Left ventricle myocardium inferior (tissue), 1 donor: ENCODE data around the gene NOS1AP. TPM values are rescaled to one million over a fixed set of nuclear protein-coding genes. Genes with fewer than 3 reads are reported as not detected.

Experiments
- DNase-seq: peaks from one replicate; pipeline ENCODE4 v3.0.0-alpha.2; 2020
- H3K27ac ChIP-seq: fragments of 200-600 bp; replicated peaks from 2 replicates; pipeline ENCODE4 v1.8.0; 2021
- H3K27me3 ChIP-seq: fragments of 200-600 bp; 2 replicates; pipeline ENCODE4 v1.8.0; 2021; ENCODE audit warnings: low read depth
- H3K36me3 ChIP-seq: fragments of 200-600 bp; 2 replicates; pipeline ENCODE4 v1.8.0; 2021
- H3K4me1 ChIP-seq: fragments of 200-600 bp; 2 replicates; pipeline ENCODE4 v1.8.0; 2021
- H3K4me3 ChIP-seq: fragments of 200-600 bp; 2 replicates; pipeline ENCODE4 v1.8.0; 2021; ENCODE audit warnings: mild to moderate bottlenecking, moderate library complexity
- H3K9me3 ChIP-seq: fragments of 200-600 bp; replicated peaks from 2 replicates; pipeline ENCODE4 v1.8.0; 2021
- CTCF ChIP-seq: fragments of 200-600 bp; IDR thresholded peaks from 2 replicates; pipeline ENCODE4 v1.8.0; 2021; ENCODE audit warnings: antibody characterized with exemption, mild to moderate bottlenecking, borderline replicate concordance
- intact Hi-C: fragments of 100-400 bp; cut with micrococcal nuclease; formaldehyde crosslinking; loops from one replicate; pipeline ENCODE4 v1.11.0; 2022
- total RNA-seq: library from RNA; stranded (reverse); fragmentation: NEBNext Ultra II Directional; extraction: Animal tissue kit (Norgen Biotek cat#: 25700); gene quantifications from one replicate; pipeline ENCODE4 v1.2.1, GENCODE V29; 2021
- donor health status: DM: no; HTN: yes; CAD: no; lungs with severe emphysema.

NOS1AP gene
- total RNA-seq, 1 donor from 2014 or later: 6.2 TPM

- intact Hi-C loops: no loop called here
- H3K36me3 ChIP-seq: no peaks in the 10 kb centered on the region
- H3K4me1 ChIP-seq: peaks cover 6% of the 10 kb centered on the region
- H3K9me3 ChIP-seq: no peaks in the 10 kb centered on the region
- no peak overlapping the region for H3K27ac ChIP-seq
- H3K27me3 ChIP-seq: no peaks in the 10 kb centered on the region
- H3K4me3 ChIP-seq: no peak overlapping the region
- no peak for TF ChIP-seq CTCF
- DNase-seq: no peak
Measured at GRCh38 chr1:162178432-162178831, 108.9 kb downstream of the NOS1AP start.

GRCh38 chr1:162179121-162179520 is 109.6 kb downstream of the NOS1AP start:
- peaks cover 6% of the 10 kb centered on the region for H3K4me1 ChIP-seq
- intact Hi-C loops: no loop called here
- no peaks in the 10 kb centered on the region for H3K9me3 ChIP-seq
- no peak overlapping the region for H3K4me3 ChIP-seq
- no peaks in the 10 kb centered on the region for H3K36me3 ChIP-seq
- H3K27me3 ChIP-seq: no peaks in the 10 kb centered on the region
- no peak overlapping the region for H3K27ac ChIP-seq
- no peak for DNase-seq
- no peak for TF ChIP-seq CTCF

- peaks cover 6% of the 10 kb centered on the region for H3K4me1 ChIP-seq
- H3K27me3 ChIP-seq: no peaks in the 10 kb centered on the region
- intact Hi-C loops: no loop called here
- DNase-seq: no peak
- TF ChIP-seq CTCF: no peak
- H3K4me3 ChIP-seq: no peak overlapping the region
- H3K27ac ChIP-seq: no peak overlapping the region
- no peaks in the 10 kb centered on the region for H3K36me3 ChIP-seq
- no peaks in the 10 kb centered on the region for H3K9me3 ChIP-seq
Measured at GRCh38 chr1:162180813-162181212, 111.3 kb downstream of the NOS1AP start.

GRCh38 chr1:162182090-162182489 is 112.6 kb downstream of the NOS1AP start:
- Histone ChIP-seq H3K36me3 (no peaks in the 10 kb centered on the region), H3K9me3 (peaks cover 6% of the 10 kb centered on the region), H3K27me3 (no peaks in the 10 kb centered on the region), H3K4me3 (no peak overlapping the region), H3K4me1 (peaks cover 6% of the 10 kb centered on the region), H3K27ac (no peak overlapping the region)
- intact Hi-C loops: no loop called here
- TF ChIP-seq CTCF: no peak
- no peak for DNase-seq

- no peak for TF ChIP-seq CTCF
- H3K27ac ChIP-seq: no peak overlapping the region
- no peaks in the 10 kb centered on the region for H3K36me3 ChIP-seq
- peaks cover 6% of the 10 kb centered on the region for H3K9me3 ChIP-seq
- peaks cover 14% of the 10 kb centered on the region for H3K4me1 ChIP-seq
- no peak for DNase-seq
- no peak overlapping the region for H3K4me3 ChIP-seq
- intact Hi-C loops: no loop called here
- H3K27me3 ChIP-seq: no peaks in the 10 kb centered on the region
Measured at GRCh38 chr1:162185314-162186025, 116.0 kb downstream of the NOS1AP start.
